GM18873 (cell line): ENCODE measurements around the gene ABCC1.

Source experiments
- ATAC-seq: cut with Tn5 transposase; IDR thresholded peaks from one replicate; pipeline ENCODE4 v1.9.1; 2021; ENCODE audit warnings: mild to moderate bottlenecking, moderate library complexity, moderate number of reproducible peaks; ENCODE audit not compliant: unreplicated experiment, low FRiP score

The ABCC1 gene

GRCh38 chr16:16037970-16038369 is 88.6 kb downstream of the ABCC1 start:
- no peak for ATAC-seq

- ATAC-seq, result no peak
Measured at GRCh38 chr16:16038950-16039349, 89.5 kb downstream of the ABCC1 start.

GRCh38 chr16:16041196-16041892 is 91.9 kb downstream of the ABCC1 start:
- no peak for ATAC-seq

GRCh38 chr16:16042076-16042475 is 92.7 kb downstream of the ABCC1 start:
- ATAC-seq, result no peak

GRCh38 chr16:16045296-16045695 is 95.9 kb downstream of the ABCC1 start:
- ATAC-seq, result no peak

GRCh38 chr16:16045879-16046278 is 96.5 kb downstream of the ABCC1 start:
- no peak for ATAC-seq

GRCh38 chr16:16047761-16048160 is 98.3 kb downstream of the ABCC1 start:
- no peak for ATAC-seq

GRCh38 chr16:16048904-16049582 is 99.6 kb downstream of the ABCC1 start:
- no peak for ATAC-seq

GRCh38 chr16:16050106-16050505 is 100.7 kb downstream of the ABCC1 start:
- ATAC-seq, result no peak

GRCh38 chr16:16051132-16051531 is 101.7 kb downstream of the ABCC1 start:
- no peak for ATAC-seq

- ATAC-seq, result no peak
Measured at GRCh38 chr16:16052916-16053315, 103.5 kb downstream of the ABCC1 start.

- ATAC-seq, result no peak
Measured at GRCh38 chr16:16057102-16057501, 107.7 kb downstream of the ABCC1 start.

GRCh38 chr16:16059160-16059559 is 109.7 kb downstream of the ABCC1 start:
- ATAC-seq, result no peak

GRCh38 chr16:16059895-16060590 is 110.6 kb downstream of the ABCC1 start:
- no peak for ATAC-seq

GRCh38 chr16:16062023-16062937 is 112.9 kb downstream of the ABCC1 start:
- no peak for ATAC-seq

GRCh38 chr16:16063683-16064082 is 114.3 kb downstream of the ABCC1 start:
- ATAC-seq, result no peak

GRCh38 chr16:16064874-16065384 is 115.5 kb downstream of the ABCC1 start:
- ATAC-seq, result no peak

- ATAC-seq, result no peak
Measured at GRCh38 chr16:16067127-16067526, 117.7 kb downstream of the ABCC1 start.

GRCh38 chr16:16071631-16072244 is 122.3 kb downstream of the ABCC1 start:
- no peak for ATAC-seq

- ATAC-seq, result no peak
Measured at GRCh38 chr16:16073001-16073545, 123.7 kb downstream of the ABCC1 start.
